Neutrophil (primary cell): ENCODE measurements around the gene CGB7.

Source experiments
- H3K27ac ChIP-seq: fragments of 200-600 bp; sonication (generic); 2 replicates; pipeline ENCODE4 v1.5.1; 2016; ENCODE audit warnings: mild to moderate bottlenecking, moderate library complexity
- H3K27me3 ChIP-seq: fragments of 200-600 bp; sonication (generic); 2 replicates; pipeline ENCODE4 v1.6.0; 2016; ENCODE audit warnings: mild to moderate bottlenecking
- H3K36me3 ChIP-seq: fragments of 200-600 bp; sonication (generic); 2 replicates; pipeline ENCODE4 v1.5.1; 2017
- H3K4me1 ChIP-seq, 2 experiments: fragments of 200-600 bp in 1 of 2; sonication (generic) in 1 of 2; 1 replicate in 1 of 2; 2 replicates in 1 of 2; pipeline versions ENCODE4 v1.5.1 to v1.6.1; 2013 to 2016; ENCODE audit warnings: low read depth in 1 of 2, low read length in 1 of 2, mild to moderate bottlenecking in 1 of 2, moderate library complexity in 1 of 2; ENCODE audit not compliant: control insufficient read depth in 1 of 2, insufficient read depth in 1 of 2
- H3K4me3 ChIP-seq, 2 experiments: fragments of 200-600 bp in 1 of 2; sonication (generic) in 1 of 2; 1 replicate in 1 of 2; 2 replicates in 1 of 2; pipeline ENCODE4 v1.5.1; 2013 to 2016; ENCODE audit warnings: low read depth in 1 of 2, low read length in 1 of 2, mild to moderate bottlenecking in 1 of 2, moderate library complexity in 1 of 2
- H3K9me3 ChIP-seq: fragments of 200-600 bp; sonication (generic); 2 replicates; pipeline ENCODE4 v1.5.1; 2016
- CTCF ChIP-seq: fragments of 200-600 bp; sonication (generic); IDR thresholded peaks from 2 replicates; pipeline ENCODE4 v1.5.1; 2016; ENCODE audit warnings: antibody characterized with exemption

The CGB7 gene

GRCh38 chr19:49091391-49092038, 34.0 kb upstream of the CGB7 start:
- H3K9me3 ChIP-seq = no peaks in the 10 kb centered on the region
- H3K4me3 ChIP-seq = no peak overlapping the region
- H3K27ac ChIP-seq = no peak overlapping the region
- peaks cover 77% of the 10 kb centered on the region for H3K36me3 ChIP-seq
- no peaks in the 10 kb centered on the region for H3K27me3 ChIP-seq
- no peak for TF ChIP-seq CTCF
- peaks cover 3 to 6% of the 10 kb centered on the region in 2 experiments for H3K4me1 ChIP-seq

GRCh38 chr19:49086296-49086695, 28.7 kb upstream of the CGB7 start:
- Histone ChIP-seq H3K4me3 (peak overlapping the region; percentile 85 to 86), H3K27me3 (peaks cover 9% of the 10 kb centered on the region), H3K9me3 (no peaks in the 10 kb centered on the region), H3K27ac (peak overlapping the region; percentile 92), H3K4me1 (peaks cover 15 to 22% of the 10 kb centered on the region in 2 experiments), H3K36me3 (peaks cover 30% of the 10 kb centered on the region)
- TF ChIP-seq CTCF = no peak

- H3K9me3 ChIP-seq = no peaks in the 10 kb centered on the region
- H3K36me3 ChIP-seq = peaks cover 26% of the 10 kb centered on the region
- peaks cover 13% of the 10 kb centered on the region for H3K27me3 ChIP-seq
- TF ChIP-seq CTCF = no peak
- H3K4me1 ChIP-seq = peaks cover 15 to 22% of the 10 kb centered on the region in 2 experiments
- peak overlapping the region; percentile 85 to 86 for H3K4me3 ChIP-seq
- peak overlapping the region; percentile 92 for H3K27ac ChIP-seq
These were observed 28.3 kb upstream of the CGB7 start for GRCh38 chr19:49085868-49086232.

GRCh38 chr19:49085020-49085867, 27.7 kb upstream of the CGB7 start, which contains the start of gene SNRNP70:
Gene SNRNP70, plus strand, starts transcription at chr19:49085451. Its CDS starts 964 bp downstream, at chr19:49086415.
- TF ChIP-seq CTCF = peak; percentile 33
- Histone ChIP-seq H3K36me3 (peaks cover 20% of the 10 kb centered on the region), H3K27me3 (peaks cover 17% of the 10 kb centered on the region), H3K9me3 (no peaks in the 10 kb centered on the region), H3K4me1 (peaks cover 15 to 22% of the 10 kb centered on the region in 2 experiments), H3K4me3 (peak within 1 kb of the TSS; percentile 85 to 86), H3K27ac (peak within 1 kb of the TSS; percentile 92)

- H3K36me3 ChIP-seq = peaks cover 15% of the 10 kb centered on the region
- H3K4me3 ChIP-seq = peak overlapping the region; percentile 85 to 86
- peaks cover 24% of the 10 kb centered on the region for H3K27me3 ChIP-seq
- no peaks in the 10 kb centered on the region for H3K9me3 ChIP-seq
- peaks cover 15 to 22% of the 10 kb centered on the region in 2 experiments for H3K4me1 ChIP-seq
- peak overlapping the region; percentile 92 for H3K27ac ChIP-seq
- no peak for TF ChIP-seq CTCF
These were observed 26.9 kb upstream of the CGB7 start for GRCh38 chr19:49084206-49085019.
